ENCODE results near the gene PRMT3. TPM values are rescaled to one million over a fixed set of nuclear protein-coding genes. Genes with fewer than 3 reads are reported as not detected.
"Not testable (repeated sequence)": the region's sequence is repeated elsewhere in the genome, so short reads cannot be mapped to it uniquely, and the experiment has no call there.

The PRMT3 gene
- polyA plus RNA-seq, 5 donors = 13.9 to 19.2 (median 17.2) TPM

DNA sequence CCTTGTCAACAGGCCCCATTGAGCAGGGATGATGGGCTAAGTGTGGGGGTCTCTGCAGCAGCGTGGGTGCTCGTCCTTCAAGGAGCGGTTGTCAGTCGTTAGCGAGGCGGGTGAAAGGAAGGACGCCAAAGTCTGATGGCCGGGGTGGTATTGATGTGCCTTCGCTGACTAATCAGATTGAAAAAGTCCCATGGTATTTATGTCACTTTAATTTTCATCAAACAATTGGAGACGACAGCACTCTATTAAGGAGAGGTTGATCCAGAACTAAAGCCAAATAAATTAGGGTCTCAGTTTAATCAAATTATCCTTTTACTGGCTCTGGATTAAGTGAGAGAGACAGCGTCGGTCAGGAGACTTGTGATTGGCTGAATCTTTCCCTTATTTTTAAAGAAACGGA is 14.4 kb upstream of the PRMT3 start:
- DNase-seq = no peak

DNA sequence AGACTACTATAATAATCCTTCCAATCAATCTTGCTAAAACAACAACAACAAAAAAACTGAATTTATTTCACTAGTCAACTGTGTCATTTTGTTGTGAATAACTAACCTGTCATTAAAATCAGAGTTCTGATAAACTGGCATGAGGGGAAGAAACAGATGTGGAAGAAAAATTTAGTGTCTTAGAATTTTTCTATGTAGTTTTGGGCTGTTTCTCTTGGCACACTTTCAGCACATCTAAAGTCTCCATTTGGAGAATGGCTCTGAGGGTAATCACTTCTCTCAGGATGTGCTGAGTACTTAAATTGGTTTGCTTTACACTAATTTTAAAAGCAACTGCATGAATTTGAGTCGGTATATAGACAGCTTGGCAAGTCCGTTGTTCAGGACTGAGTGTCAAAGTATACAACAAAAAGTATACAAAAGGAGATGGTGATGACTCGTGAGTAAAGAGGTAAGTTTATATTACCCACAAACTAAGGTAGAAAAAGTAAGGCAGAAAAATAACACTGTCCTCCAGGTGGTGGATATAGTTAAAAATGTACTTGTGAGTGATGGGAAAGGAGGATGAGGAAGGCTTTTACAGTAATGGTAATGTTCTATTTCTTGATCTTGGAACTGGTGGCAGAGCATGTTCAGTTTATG is 13.8 kb upstream of the PRMT3 start:
- no peak for DNase-seq

DNA sequence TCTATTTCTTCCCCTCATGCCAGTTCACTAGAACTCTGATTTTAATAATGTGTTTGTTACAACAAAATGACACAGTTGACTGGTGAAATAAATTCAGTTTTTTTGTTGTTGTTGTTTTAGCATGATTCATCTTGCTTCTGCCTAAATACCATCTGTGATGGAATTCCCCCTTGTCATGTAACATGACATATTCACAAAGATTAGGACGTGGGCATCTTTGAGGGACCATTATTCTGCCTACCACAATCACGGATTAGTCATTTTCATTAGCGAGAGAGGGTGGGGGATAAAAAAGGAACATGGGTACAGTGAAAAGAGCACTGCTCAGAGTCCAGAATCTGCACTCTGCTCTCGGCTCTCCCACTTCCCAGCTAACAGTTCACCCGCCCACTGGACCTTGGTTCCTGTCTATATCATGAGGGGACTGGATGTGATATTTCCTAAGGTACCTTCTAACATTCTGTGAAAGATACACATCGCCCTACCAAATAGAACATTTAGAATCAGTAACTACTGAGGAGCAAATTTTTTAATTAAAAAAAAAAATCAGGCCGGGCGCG is 12.7 kb upstream of the PRMT3 start:
- DNase-seq = no peak

DNA sequence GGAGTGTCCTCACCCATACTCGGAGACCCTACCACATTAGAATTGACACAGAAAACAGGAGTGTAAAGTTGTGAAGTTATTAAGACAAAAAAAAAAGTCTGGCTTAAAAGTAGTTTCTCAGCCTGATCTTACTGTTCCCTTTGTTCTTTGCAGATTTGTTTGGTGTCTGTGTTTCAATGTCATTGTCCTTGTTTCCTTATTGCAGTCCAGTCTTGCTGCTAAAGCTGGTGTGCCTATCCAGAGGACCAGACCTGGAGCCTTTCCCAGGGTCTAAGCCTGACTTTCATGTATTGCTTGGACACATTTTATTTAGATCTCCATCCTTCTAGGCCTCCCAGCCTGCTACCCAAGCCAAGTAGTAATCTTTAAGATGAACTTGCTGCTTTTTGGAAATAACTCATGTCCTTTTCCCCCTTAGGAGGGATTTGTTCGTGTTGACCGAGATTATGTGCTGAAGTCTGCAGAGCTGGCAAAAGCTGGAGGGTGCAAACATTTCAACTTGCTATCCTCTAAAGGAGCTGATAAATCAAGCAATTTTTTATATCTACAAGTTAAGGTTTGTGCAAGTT is 11.3 kb upstream of the PRMT3 start:
- no peak for DNase-seq

DNA sequence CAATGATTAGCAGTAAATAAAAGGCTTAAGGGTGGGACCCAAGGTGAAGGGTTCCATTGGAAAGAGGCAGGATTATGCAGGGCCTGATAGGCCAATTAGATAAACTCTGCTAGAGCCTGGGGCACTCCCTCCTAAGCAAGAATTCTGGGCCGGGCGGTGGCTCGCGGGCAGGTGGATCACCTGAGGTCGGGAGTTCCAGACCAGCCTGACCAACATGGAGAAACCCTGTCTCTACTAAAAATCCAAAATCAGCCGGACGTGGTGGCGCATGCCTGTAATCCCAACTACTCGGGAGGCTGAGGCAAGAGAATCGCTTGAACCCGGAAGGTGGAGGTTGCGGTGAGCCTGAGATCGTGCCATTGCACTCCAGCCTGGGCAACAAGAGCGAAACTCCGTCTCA is 1.5 kb upstream of the PRMT3 start:
- DNase-seq = not testable (repeated sequence)

DNA sequence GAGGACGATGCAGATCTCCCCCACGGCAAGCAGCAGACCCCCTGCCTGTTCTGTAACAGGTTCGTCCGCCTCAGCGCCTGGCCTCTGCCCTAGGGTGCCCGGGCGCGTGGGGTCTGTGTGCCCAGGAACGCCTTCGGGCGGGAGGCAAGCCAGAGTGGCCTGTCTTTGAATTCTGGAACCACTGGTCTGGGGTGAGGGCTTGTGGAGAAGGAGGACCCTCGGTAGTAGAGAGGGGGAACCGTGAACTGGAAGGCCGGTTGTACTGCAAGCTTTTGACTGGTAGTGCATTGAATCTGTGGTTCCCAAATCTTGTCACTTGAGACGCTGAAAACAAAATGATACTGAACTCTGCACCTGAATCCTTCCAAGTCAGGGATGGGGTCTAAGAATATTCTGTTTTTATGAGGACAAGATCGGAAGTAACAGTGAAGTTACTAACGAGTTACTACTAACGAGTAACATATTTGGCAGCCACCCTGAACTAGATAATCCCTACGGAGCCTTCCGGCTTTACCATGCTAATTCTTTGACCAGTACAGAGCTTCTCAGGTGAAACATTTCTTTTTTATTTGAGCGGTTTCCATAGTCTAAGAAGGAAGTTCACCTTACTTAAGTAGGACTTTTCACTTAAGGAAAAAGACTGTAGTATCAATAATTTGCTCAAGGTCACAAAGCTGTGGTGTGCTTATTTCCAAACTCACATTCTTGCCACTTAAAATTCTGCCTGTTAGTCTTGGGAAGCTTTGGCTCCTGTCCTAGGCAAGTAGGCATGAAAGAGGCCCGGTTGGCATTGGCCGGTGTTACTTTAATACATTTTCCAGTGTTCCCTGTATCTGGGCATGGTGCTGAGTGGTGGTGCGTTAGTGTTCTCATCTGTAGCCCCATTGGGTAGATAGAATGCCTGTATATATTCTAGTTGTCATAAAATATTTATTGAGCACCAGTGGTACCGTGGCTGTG is 860 bp downstream of the PRMT3 start:
- DNase-seq = no peak

DNA sequence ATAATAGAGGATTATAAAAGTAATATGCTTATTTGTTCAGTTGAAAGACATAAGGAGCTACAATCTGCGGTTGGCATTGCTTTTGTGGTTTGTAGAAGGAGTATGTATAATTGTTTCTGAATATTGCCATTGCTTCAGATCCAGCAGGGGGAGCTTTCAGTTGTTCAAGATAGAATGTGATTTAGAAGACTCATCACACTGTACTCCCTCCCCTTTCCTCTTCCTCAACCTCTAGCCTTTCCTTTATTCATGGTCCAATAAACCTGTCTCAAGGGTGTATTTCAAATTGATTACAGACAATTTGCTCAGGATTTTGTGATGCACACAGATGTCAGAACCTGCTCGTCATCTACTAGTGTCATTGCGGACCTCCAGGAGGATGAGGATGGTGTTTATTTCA is 9.8 kb downstream of the PRMT3 start:
- no peak for DNase-seq

DNA sequence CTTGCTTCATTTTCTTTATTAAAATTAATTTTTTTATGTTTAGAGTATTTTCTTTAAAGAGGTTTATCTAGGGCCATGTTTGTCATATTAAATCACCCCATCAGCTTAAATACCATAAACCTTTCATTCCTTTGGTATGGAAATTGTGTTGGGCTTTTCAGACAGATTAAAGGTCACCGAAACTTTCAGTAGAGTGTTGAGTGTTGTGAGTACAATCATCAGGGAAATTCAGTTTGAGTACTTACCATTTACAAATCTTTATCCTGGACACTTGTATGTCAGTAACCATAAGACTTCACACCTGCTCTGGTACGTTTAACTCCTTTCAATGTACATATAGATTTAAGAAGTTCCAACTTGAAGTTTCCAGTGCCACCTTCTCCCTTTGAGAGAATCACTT is 12.0 kb downstream of the PRMT3 start:
- DNase-seq = no peak

DNA sequence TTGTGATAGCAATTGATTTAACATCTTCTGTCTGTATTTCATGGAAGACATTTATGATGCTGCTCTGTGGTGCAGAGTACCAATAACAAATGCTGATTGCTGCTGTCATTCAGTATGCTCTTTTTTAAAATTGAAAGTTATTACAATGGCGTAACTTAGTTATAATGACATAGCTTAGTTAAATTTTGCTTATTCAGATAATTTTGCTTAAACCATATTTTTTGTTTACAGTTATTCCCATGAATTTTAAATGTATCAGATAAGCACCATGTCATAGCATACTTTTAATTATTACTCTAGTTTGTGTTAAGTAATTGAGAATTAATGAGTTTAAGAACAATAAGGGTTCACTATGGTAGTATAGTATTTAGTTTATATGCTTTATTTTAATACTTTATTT is 15.5 kb downstream of the PRMT3 start:
- DNase-seq = no peak

DNA sequence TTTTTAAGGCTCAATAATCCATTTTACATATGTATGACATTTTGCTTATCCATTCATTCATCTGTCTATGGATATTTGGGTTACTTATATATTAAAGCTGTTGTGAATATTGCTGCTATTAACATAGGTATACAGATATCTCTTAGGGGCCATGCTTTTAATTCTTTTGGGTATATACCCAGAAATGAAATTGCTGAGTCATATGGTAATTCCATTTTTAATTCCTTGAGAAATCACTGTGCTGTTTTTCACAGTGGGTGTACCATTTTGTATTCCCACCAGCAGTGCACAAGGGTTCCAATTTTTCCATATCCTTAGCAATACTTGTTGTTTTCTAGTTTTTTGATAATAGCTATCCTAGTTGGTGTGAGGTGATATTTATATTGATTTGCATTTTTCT is 19.0 kb downstream of the PRMT3 start:
- no peak for DNase-seq

DNA sequence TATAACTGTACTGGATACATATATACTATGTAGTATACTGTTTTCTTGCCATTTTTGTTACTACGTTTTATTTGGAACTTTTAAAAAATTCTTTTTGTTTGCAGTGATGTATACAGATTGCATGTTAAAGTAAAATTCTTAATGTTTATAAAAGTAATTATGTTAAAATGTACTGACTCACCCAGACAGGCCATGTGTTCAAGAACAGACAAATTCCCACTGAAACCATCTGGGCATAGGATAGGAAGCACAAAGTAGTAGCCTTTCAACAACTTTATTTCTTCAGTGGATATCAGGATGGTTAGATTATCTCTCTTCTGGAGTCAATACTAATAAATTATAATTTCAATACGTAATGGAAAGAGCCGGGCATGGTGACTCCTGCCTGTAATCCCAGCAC is 19.8 kb downstream of the PRMT3 start:
- no peak for DNase-seq

DNA sequence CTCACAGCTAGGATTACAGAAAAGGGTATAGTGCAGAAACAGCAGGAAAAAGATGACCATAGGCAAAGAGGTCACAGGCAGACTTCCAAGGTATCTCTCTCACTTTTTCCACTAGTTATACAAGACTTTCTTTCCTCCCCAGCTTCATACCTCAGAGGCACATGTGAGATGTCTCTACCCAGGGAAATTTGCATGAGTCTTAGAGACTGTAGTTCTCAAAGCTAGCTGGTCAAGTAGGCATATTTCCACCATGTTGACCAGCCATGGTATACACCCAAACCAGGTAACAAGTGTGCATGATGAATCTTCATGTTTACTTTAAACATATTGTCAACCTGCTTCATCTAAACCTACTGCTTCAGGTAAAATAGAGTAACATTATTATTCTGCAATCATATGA is 27.9 kb downstream of the PRMT3 start:
- no peak for DNase-seq

DNA sequence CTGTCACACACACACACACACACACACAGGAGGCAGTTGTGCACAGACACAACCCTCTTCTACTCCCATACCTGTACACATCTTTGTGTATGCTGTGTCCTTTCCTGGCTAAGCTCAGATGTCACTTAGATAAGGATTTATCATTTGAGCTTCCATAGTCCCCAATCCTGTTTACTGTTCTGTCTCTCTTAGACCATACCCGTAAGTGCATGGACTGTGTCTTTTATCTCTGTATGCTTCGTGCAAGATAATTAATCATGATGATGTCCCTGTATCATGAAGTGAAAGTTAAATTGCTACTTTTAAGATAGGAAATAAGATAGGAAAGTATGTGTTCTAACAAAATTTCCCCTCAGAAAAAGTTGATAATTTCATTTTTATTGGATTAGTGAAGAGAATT is 30.3 kb downstream of the PRMT3 start:
- no peak for DNase-seq

DNA sequence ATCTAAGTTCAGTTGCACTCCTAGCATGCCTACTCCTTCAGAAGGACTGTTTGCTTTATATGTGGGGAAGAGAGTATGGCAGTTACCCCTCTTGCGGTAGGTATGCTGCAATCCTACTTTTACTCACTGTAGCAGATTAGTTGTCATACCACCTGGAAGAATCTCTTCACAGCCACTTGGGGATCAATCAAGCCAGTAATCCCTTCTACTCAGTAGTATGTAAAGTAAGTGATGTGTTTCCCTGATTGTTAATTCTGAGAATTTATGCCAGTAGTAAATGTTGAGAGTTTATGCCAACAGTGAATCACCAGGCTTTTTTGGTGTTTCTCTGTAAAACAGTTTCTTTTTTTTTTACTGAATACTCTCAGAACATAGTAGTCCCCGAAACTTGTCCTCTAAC is 34.4 kb downstream of the PRMT3 start:
- no peak for DNase-seq

DNA sequence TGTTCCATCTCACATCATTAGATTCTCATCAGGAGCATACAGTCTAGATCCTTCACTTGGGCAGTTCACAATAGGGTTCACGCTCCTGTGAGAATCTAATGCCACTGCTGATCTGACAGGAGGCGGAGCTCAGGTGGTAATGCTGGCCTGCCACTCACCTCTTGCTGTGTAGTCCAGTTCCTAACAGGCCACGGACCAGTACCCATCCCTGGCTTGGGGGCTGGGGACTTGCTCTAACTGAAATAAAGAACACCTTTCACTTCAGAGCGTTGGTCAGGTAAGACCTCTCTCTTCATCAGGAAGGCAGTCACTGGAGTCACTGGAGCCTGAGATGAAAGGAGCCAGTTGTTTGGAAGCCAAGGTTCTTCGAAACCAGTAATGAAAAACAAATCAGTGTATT is 41.7 kb downstream of the PRMT3 start:
- DNase-seq = no peak

DNA sequence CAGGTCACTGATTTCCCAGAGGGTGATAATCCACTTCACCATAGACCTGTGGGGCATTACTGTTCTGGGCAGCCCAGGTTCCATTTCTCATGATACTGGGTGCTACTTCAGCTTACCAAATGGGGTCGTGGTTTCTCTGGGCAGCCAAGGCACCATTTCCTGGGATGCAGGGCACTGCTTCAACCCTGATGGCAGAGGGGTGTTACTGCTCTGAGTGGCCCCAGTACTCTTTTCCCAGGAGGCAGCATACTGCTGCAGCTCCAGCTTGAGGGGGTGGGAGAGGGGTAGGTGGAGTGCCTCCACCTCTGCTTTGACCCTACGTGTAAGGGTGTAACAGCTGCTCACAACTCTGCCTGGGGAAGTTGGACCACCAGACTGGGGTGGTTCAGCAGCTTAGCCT is 51.1 kb downstream of the PRMT3 start:
- no peak for DNase-seq

DNA sequence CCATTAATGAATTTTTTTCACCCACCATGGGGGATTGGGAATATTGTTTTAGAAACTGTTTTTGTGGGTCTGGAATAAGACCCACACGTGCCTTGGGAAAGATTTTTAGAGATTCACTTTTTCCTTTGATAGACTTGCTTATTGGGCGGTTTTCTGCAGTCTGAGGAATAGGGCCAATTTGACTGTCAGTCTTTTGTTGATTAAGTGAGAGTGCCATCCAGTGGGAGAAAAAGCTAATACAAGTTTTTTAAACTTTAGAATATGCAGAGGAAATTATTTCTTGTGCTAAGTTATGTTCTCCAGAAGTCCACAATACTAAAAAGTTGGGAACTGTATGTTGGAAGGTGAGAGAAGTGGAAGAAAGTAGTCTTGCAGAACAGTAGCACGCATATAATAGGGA is 56.1 kb downstream of the PRMT3 start:
- no peak for DNase-seq

DNA sequence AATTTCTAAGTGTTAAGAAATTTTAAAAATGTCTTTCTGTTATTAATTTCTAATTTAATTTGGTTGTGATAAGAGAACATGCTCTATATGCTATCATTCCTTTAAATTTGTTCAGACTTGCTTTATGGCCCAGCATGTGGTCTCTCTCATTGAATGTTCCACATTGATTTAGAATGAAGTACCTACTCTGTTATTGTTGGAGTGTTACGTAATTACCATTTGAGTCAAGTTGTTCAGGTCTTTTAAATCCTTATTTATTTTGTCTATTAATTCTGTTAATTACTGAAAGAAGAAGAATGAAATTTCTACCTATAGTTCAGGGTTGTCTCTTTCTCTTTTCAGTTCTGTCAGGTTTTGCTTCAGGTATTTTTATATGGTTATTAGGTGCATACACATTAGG is 57.0 kb downstream of the PRMT3 start:
- no peak for DNase-seq

DNA sequence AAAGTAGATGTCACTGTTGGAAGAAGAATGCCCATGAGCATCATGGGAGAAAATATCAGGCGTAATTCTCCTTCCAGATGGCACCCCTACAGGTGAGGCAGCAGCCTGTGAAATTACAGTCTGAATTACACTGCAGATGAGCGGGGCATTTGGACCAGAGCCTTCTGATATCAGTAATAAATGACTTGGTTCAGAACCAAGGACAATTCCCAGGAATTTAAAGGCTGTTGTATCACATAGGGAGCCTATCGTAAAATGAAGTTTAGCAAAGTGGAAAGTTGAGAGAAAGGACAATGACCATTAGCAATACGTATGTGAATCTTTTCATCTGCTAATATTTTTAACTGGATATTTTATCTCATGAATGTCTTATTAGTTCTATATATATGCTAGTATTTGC is 61.3 kb downstream of the PRMT3 start:
- no peak for DNase-seq

DNA sequence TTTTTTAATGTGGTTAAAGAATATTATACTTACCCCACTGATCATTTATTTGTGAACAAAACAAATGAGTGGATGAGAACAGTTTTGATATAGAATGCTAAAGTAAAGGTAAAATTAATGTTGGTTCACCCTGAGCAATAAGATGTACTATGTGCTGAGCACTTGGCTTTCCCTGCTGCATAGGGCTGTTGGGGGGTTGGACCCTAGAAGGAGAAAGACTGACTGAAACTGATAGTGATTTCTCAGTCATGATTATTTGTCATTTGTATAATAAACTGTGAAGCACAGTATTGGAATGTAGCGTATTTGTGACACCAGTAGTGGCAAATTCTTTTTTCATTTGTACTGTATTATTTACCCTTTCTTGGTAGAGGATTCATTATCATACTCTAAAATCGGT is 63.3 kb downstream of the PRMT3 start:
- no peak for DNase-seq

DNA sequence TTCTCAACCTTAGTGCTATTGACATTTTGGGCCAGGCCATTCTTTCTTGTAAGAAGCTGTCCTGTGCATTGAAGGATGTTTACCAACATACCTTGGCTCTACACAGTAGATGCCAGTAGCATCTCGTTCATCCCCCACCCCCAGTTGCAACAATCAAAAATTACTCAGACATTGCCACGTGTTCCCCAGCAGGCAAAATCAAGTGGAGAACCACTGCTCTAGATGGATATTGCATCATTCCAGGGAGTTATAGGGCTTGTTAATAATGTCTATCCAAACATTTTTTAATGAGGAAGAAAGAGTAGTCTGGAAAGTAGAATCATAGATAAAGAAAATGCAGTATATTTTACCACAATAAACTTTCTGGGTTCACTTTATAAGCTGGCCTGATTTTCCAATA is 64.1 kb downstream of the PRMT3 start:
- no peak for DNase-seq

DNA sequence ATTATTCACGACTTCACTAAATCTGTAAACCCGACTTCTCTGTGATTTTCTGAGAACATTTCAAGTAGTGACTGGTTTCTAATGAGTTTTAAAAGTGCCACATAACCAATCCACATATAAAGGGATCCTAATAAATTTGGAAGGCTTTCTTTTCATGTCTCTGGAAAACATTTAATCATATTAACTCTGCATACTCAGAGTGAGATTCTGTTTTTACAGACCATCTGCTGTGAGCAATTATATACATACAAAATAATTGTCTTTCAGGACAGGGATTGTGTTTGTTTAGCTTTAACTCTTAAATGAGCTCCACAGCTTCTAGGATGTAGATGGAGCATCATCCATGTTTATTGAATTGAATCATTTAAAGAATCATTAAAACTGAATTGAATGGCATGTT is 65.1 kb downstream of the PRMT3 start:
- DNase-seq = no peak

All from right lung (tissue), 5 donors.